ENCODE results near the gene SAPCD2.
"Not testable (repeated sequence)": the region's sequence is repeated elsewhere in the genome, so short reads cannot be mapped to it uniquely, and the experiment has no call there.

The SAPCD2 gene

GRCh38 chr9:137046088-137046787, 24.1 kb downstream of the SAPCD2 start, which contains the start of gene NPDC1:
NPDC1 (minus strand) TSS chr9:137046177; CDS start chr9:137045989, 188 bp downstream.
- DNase-seq: peak; percentile 64

GRCh38 chr9:137045294-137046087, 24.9 kb downstream of the SAPCD2 start:
- DNase-seq: no peak

- no peak for DNase-seq
Observed at GRCh38 chr9:137044502-137045177, 25.7 kb downstream of the SAPCD2 start.

GRCh38 chr9:137044037-137044436, 26.3 kb downstream of the SAPCD2 start:
- DNase-seq: no peak

- no peak for DNase-seq
Observed at GRCh38 chr9:137042751-137043727, 27.3 kb downstream of the SAPCD2 start.

- no peak for DNase-seq
Observed at GRCh38 chr9:137041124-137041523, 29.2 kb downstream of the SAPCD2 start.

- no peak for DNase-seq
Observed at GRCh38 chr9:137040568-137040967, 29.8 kb downstream of the SAPCD2 start.

- DNase-seq: no peak
Observed at GRCh38 chr9:137039611-137040366, 30.6 kb downstream of the SAPCD2 start.

GRCh38 chr9:137038916-137039315, 31.4 kb downstream of the SAPCD2 start:
- DNase-seq: no peak

GRCh38 chr9:137037483-137037882, 32.9 kb downstream of the SAPCD2 start:
- no peak for DNase-seq

GRCh38 chr9:137037035-137037434, 33.3 kb downstream of the SAPCD2 start:
- DNase-seq: no peak

GRCh38 chr9:137035937-137036336, 34.4 kb downstream of the SAPCD2 start:
- no peak for DNase-seq

GRCh38 chr9:137035507-137035834, 34.9 kb downstream of the SAPCD2 start:
- no peak for DNase-seq

- peak; percentile 65 for DNase-seq
Observed at GRCh38 chr9:137034709-137035506, 35.4 kb downstream of the SAPCD2 start.

GRCh38 chr9:137034039-137034708, 36.2 kb downstream of the SAPCD2 start:
- DNase-seq: no peak

GRCh38 chr9:137033481-137033880, 36.9 kb downstream of the SAPCD2 start:
- not testable (repeated sequence) for DNase-seq

GRCh38 chr9:137032858-137033257, 37.5 kb downstream of the SAPCD2 start:
- no peak for DNase-seq

GRCh38 chr9:137031904-137032640, 38.3 kb downstream of the SAPCD2 start, which contains the start of gene FUT7:
FUT7 (minus strand) TSS chr9:137032088; CDS start chr9:137031991, 97 bp downstream.
- DNase-seq: no peak
